ENCODE data around the gene EPB42. TPM values are rescaled to one million over a fixed set of nuclear protein-coding genes. Genes with fewer than 3 reads are reported as not detected.
"Not testable (repeated sequence)": the region's sequence is repeated elsewhere in the genome, so short reads cannot be mapped to it uniquely, and the experiment has no call there.

The EPB42 gene
- total RNA-seq, 1 experiment from 2014 or later = not detected

DNA sequence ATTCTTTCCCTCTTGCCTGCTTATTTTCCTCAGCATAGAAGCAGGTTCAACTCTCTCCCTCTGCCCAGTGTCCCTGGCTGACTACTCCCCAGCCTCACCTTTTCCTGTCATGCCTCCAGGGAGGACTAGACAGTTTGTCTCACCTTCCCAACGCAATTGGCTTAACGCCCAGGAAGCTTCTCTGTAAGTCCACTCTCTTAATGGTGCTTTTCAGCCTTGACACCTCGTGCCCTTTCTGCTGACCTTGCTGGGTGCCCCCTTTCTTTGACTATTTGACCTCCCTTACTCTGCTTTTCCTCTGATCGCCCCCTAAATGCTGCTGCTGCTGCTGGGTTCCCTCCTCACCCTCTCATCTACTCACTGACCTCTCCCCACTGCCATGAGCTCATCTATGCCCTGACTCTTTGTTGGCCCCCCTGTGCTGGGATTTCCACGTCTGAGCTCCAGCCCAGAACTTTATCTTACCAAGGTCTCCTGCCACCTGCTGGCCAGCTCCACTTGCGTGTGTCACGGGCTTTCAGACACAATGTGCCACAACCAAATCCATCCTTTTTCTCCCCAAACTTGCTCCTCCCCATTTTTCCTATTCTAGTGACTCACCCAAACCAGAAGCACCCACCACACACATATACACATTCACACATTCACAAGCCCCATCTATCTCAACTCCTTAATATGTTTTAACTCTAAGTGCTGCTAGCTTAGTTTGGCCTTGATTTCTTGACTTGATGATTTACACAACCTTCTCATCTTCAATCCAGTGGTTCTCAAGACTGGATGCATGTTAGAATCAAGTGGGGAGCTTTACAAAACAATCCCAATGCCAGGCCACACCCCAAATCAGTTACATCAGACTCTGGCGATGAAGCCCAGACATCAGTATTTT, 16.6 kb downstream of the EPB42 start:
- in situ Hi-C loops (cut with HindIII; ENCODE audit: low pct_unique_long_range_greater_than_20kb, low sequenced_read_pairs) = no loop called here
- peak; percentile 73 for DNase-seq (ENCODE audit: low read depth, low spot score)

DNA sequence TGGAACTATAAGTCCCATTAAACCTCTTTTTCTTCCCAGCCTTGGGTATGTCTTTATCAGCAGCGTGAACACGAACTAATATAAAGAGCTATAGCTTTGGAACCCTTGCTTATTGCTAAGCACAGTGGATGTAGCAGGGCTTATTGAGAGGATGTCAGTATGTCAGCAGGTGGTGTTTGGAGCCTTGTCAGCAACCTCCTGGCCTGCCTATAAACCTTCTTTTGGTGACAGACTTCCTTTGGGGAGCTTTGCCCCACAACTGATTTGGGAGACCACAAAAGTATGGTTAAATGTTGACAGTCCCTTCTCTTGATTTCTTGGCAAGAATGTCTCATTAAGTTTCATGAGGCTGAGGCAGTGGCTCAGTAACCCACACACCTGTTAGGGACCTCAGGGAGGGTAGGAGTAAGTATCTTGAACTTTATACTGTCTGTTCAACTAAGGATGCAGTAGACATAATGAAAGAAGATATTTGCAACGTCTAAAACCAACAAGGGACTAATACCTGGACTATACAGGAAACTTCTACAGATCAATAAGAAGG, 20.8 kb downstream of the EPB42 start:
- in situ Hi-C loops (cut with HindIII; ENCODE audit: low pct_unique_long_range_greater_than_20kb, low sequenced_read_pairs) = no loop called here
- no peak for DNase-seq (ENCODE audit: low read depth, low spot score)

DNA sequence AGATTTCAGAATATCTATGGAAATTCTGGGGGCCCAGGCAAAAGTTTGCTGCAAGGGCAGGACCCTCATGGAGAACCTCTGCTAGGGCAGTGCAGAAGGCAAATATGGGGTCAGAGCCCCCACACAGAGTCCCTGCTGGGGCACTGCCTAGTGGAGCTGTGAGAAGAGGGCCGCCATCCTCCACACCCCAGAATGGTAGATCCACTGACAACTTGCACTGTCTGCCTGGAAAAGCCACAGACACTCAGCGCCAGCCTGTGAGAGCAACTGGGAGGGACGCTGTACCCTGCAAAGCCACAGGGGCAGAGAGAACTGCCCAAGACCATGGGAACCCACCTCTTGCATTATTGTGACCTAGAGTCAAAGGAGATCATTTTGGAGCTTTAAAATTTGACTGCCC, 21.8 kb downstream of the EPB42 start:
- no peak for DNase-seq (ENCODE audit: low read depth, low spot score)

DNA sequence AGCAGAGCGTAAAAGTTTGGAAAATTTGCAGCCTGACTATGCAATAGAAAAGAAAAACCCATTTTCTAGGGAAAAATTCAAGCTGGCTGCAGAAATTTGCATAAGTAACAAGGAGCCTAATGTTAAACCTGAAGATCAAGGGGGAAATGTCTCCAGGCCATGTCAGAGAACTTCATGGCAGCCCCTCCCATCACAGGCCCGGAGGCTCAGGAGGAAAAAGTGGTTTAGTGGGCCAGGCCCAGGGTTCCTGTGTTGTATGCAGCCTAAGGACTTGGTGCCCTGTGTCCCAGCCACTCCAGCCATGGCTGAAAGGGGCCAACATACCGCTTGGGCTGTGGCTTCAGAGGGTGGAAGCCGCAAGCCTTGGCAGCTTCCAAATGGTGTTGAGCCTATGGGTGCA, 22.3 kb downstream of the EPB42 start:
- in situ Hi-C loops (cut with HindIII; ENCODE audit: low pct_unique_long_range_greater_than_20kb, low sequenced_read_pairs); DNase-seq (ENCODE audit: low read depth, low spot score): not testable (repeated sequence)

More for the DNA sequence above, 21.8 kb downstream of the EPB42 start:
- in situ Hi-C loops (cut with HindIII; ENCODE audit: low pct_unique_long_range_greater_than_20kb, low sequenced_read_pairs) = no loop called here

DNA sequence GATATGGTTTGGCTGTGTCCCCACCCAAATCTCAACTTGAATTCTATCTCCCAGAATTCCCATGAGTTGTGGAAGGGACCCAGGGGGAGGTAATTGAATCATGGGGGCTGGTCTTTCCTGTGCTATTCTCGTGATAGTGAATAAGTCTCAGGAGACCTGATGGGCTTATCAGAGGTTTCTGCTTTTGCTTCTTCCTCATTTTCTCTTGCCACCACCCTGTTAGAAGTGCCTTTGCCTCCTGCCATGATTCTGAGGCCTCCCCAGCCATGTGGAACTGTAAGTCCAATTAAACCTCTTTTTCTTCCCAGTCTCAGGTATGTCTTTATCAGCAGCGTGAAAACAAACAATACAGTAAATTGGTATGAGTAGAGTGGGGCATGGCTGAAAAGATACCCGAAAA, 23.0 kb downstream of the EPB42 start:
- in situ Hi-C loops (cut with HindIII; ENCODE audit: low pct_unique_long_range_greater_than_20kb, low sequenced_read_pairs); DNase-seq (ENCODE audit: low read depth, low spot score): not testable (repeated sequence)

DNA sequence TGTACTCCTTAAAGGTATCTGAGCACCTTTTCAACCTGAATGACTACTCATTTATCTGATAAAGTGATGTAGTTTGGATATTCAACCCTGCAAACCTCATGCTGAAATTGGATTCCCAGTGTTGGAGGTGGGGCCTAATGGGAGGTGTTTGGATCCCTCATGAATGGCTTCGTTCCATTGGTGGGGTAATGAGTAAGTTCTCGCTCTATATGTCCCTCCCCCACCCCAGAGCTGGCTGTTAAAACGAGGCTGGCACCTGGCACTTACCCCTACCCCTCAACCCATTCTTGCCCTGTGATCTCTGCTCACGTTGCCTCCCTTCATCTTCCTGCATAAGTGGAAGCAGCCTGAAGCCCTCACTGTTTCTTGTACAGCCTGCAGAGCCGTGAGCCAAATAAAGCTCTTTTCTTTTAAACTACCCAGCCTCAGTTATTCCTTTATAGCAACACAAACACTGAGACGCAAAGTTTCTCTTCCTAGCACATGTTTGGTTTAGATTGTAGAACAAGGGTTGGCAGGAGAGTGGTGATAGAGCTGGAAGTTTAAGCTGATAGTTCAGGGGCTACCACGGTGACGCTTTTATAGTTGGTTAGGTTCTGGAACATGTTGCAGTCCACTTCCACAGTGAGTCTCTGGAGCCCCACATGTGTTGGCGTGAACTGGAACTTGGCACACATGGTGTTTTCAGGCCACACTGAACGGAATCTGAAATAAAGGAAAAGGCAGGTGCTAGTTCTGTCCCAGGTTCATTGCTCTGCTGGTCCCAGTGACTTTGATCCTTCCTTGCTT, 23.9 kb downstream of the EPB42 start:
- no peak for DNase-seq (ENCODE audit: low read depth, low spot score)
- in situ Hi-C loops (cut with HindIII; ENCODE audit: low pct_unique_long_range_greater_than_20kb, low sequenced_read_pairs) = no loop called here

DNA sequence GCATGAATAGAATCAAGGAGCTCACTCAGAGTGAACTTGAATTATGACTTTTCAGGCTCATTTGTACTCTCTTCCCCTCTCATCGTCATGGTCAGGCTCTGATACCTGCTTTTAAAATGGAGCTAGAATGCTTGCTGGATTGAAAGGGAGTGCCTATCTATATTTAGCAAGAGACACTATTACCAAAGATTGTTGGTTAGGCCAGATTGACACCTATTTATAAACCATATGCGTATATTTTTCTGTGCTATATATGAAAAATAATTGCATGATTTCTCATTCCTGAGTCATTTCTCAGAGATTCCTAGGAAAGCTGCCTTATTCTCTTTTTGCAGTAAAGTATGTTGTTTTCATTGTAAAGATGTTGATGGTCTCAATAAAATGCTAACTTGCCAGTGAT, 26.0 kb downstream of the EPB42 start:
- in situ Hi-C loops (cut with HindIII; ENCODE audit: low pct_unique_long_range_greater_than_20kb, low sequenced_read_pairs) = no loop called here
- no peak for DNase-seq (ENCODE audit: low read depth, low spot score)

DNA sequence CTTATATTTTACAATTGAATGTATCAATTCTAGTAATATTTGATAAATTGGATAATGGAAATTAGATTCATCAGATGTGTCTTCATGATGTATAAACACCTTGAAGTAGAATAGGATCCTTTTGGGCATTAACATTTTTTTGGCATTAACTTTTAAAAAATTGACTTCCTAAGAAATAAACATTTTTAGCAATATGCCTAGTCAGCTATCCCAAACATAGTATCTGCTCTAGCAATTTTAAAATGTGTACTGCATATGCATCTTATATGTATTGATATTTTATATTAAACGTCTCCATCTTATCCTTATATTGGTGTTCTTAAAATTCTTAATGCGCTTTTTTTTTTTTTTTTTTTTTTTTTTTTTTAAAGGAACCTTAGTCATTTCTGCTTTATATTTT, 27.1 kb downstream of the EPB42 start:
- in situ Hi-C loops (cut with HindIII; ENCODE audit: low pct_unique_long_range_greater_than_20kb, low sequenced_read_pairs) = no loop called here

DNA sequence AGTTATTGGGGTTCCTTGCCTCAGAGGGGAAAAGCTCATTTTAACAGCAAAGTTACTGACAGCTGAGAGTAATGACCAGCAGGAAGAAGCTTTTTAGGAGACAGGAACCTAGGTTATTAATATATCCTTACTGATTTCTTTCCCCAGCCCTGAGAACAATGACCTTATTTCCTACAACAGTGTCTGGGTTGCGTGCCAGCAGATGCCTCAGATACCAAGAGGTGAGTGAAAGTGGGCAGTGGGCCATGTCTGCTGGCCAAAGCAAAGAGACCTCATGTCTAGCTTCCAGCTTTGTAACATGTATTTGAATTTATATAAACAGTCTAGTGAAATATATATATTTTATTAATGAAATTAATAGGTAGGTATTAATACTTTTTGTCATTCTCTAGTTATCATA, 30.6 kb downstream of the EPB42 start:
- no peak for DNase-seq (ENCODE audit: low read depth, low spot score)
- in situ Hi-C loops (cut with HindIII; ENCODE audit: low pct_unique_long_range_greater_than_20kb, low sequenced_read_pairs) = no loop called here

More for the DNA sequence above, 27.1 kb downstream of the EPB42 start:
- DNase-seq (ENCODE audit: low read depth, low spot score) = no peak

DNA sequence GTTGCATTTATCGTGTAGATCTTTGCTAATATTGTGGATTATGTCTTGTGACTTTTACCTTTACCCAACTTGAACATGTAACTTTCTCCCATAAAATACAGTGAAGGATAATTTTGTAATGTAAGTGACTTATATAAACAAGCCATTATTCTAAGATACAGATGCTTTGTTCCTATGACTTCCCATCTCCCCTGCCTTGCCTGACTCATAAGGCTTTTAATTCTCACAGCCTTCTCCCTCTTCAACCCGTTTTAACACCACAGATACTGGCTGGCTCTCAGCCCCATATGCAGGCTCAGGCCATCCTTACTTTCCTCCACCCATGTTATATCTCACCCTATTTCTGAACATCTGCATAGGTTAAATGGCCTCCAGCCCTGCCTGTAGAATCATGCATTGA, 31.5 kb downstream of the EPB42 start:
- peak; percentile 13 for DNase-seq (ENCODE audit: low read depth, low spot score)

DNA sequence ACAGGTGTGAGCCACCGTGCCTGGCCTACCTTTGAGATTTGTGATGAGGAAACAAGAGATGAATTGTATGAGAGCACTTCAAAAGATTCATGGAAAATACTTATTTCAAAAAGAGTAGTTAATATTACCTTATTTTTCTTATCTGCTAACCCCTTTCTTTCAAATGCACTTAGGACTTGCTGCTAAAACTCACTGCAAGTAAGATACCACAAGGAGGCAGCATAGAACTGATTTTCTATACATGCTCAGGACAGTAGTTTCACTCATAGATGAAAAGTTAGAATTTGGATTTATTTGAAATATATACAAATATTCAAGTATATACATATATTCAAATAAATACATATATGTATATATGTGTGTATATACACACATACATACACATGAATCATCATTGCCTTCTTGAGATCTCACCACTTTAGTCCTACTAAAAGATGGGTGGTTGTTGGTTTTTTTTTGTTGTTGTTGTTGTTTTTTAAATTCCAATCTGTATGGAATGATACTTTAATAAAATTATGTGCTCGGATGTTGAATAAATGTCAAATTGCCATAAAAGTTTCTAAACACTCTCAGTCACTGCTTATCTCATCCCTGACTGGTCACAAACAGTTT, 33.2 kb downstream of the EPB42 start:
- in situ Hi-C loops (cut with HindIII; ENCODE audit: low pct_unique_long_range_greater_than_20kb, low sequenced_read_pairs) = no loop called here

More for the DNA sequence above, 31.5 kb downstream of the EPB42 start:
- in situ Hi-C loops (cut with HindIII; ENCODE audit: low pct_unique_long_range_greater_than_20kb, low sequenced_read_pairs) = no loop called here

DNA sequence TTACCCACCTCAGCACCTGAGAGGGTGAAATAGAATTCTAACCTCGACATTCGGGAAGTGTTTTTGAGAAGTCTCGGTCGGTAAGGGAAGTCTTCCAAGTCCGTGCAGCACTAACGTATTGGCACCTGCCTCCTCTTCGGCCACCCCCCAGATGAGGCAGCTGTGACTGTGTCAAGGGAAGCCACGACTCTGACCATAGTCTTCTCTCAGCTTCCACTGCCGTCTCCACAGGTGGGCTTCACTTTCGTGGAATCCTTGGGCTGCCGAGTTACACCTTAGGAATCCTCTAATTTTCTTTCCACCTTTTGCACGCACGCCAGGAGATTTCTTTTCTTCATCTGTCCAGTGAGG, 34.8 kb downstream of the EPB42 start:
- in situ Hi-C loops (cut with HindIII; ENCODE audit: low pct_unique_long_range_greater_than_20kb, low sequenced_read_pairs) = no loop called here
- DNase-seq (ENCODE audit: low read depth, low spot score) = no peak

More for the DNA sequence above, 33.2 kb downstream of the EPB42 start:
- peak; percentile 64 for DNase-seq (ENCODE audit: low read depth, low spot score)

DNA sequence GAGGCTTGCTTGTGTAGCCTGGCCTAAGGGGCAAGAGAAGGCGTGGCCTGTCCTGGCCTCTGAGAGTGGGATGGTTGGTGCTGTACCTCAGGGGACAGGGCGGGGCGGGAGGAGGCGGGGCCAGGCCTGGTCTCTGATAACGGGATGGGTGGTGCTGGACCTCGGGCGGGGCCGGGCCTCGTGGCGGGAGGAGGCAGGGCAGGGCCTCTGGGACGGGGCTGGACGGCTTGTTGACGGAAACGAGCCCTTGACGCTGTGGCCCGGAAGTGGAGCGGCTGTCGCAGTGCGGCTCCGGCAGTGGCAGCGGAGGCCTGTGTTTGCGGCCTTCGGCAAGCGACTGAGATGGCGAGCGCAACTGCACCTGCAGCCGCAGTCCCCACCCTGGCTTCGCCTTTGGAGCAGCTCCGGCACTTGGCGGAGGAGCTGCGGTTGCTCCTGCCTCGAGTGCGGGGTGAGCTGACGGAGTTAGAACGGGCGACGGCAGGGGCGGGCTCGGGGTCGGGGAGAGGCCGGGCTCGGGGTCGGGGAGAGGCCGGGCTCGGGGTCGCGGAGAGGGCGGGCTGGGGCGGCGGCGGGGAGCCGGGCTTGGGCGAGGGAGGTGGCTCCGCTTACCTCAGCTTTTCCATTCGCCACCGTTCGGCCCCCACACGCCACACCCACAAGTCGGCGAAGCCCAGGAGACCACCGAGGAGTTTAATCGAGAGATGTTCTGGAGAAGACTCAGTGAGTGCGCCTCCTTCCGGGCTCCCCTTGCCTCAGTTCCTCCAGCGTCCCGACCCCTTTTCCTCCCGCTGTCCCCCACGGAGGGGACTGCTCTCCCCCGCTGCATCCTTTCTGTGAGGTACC, 35.4 kb downstream of the EPB42 start, which contains the start of gene CCNDBP1:
CCNDBP1 (plus strand) TSS at position 247 of the 846 bp plus-strand sequence; CDS start at position 343, 96 bp downstream.
- in situ Hi-C loops (cut with HindIII; ENCODE audit: low pct_unique_long_range_greater_than_20kb, low sequenced_read_pairs) = no loop called here
- peak; percentile 90 for DNase-seq (ENCODE audit: low read depth, low spot score)

DNA sequence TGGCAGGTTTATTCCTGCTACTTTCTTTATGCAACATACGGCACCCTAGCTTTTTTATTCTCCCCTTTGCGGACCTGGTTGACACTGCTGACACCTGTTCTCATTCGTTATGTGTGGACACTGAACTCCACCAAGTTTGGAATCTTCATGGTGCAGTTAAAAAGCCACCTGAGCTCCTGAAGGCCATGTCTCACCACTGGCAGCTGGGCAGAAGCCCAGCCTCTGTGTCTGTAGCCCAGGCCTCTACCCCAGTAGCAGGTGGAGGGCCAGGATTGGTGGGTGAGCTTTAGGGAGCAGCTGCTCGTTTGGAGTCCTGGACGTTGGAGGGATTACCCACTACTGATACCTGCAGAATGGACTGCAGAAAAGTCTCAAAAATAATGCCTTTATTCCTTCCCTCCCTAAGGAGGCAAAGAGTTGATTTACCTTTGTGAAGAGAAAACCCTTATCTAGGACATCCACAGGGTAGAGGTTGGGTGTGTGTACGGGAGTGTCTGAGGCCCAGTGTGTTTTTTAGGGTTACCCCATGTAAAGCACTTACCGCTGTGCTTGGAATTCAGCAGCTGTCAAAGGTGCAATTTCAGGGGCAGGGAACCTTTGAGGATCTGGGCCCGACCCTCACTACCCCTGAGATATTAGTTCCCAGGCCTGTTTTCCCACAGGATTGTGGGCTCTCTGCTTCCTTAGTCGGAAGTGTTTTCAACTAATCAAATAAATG, 36.3 kb downstream of the EPB42 start:
- in situ Hi-C loops (cut with HindIII; ENCODE audit: low pct_unique_long_range_greater_than_20kb, low sequenced_read_pairs) = no loop called here
- DNase-seq (ENCODE audit: low read depth, low spot score) = no peak

DNA sequence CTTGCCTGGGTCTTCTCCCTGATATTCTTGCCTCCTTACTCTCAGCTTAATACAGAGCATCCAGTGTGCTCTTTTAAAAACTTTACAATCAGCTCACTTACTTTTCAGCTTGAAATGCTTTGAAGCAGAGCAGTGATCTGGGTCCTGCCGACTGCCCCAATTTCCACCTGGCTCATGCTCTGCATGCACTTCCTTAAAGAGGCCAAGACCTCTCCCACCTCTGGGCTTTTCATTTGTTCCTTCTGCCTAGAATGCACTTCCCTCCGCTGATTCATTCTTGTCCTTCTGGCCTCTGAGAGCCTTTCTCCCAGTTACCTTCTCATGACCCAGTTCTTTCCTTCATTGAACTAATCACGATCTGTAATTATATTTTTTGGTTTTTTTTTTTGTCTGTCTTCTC, 37.5 kb downstream of the EPB42 start:
- no peak for DNase-seq (ENCODE audit: low read depth, low spot score)
- in situ Hi-C loops (cut with HindIII; ENCODE audit: low pct_unique_long_range_greater_than_20kb, low sequenced_read_pairs) = no loop called here

DNA sequence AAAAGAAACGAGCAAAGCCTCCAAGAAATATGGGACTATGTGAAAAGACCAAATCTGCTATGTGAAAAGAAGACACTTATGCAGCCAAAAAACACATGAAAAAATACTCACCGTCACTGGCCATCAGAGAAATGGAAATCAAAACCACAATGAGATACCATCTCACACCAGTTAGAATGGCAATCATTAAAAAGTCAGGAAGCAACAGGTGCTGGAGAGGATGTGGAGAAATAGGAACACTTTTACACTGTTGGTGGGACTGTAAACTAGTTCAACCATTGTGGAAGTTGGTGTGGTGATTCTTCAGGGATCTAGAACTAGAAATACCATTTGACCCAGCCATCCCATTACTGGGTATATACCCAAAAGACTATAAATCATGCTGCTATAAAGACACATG, 43.7 kb downstream of the EPB42 start:
- DNase-seq (ENCODE audit: low read depth, low spot score); in situ Hi-C loops (cut with HindIII; ENCODE audit: low pct_unique_long_range_greater_than_20kb, low sequenced_read_pairs): not testable (repeated sequence)

Data from SK-MEL-5 (cell line).